ENCODE measurements around the gene TRMT2A.

GRCh38 chr22:20139391-20140106 lies 22.5 kb upstream of the TRMT2A start:
- TF ChIP-seq, protein P1, sequence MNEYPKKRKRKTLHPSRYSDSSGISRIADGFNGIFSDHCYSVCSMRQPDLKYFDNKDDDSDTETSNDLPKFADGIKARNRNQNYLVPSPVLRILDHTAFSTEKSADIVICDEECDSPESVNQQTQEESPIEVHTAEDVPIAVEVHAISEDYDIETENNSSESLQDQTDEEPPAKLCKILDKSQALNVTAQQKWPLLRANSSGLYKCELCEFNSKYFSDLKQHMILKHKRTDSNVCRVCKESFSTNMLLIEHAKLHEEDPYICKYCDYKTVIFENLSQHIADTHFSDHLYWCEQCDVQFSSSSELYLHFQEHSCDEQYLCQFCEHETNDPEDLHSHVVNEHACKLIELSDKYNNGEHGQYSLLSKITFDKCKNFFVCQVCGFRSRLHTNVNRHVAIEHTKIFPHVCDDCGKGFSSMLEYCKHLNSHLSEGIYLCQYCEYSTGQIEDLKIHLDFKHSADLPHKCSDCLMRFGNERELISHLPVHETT (tag by site-specific recombination; IDR thresholded peaks at IDR 0.05): no peak
- TF ChIP-seq ZNF341 (tag by site-specific recombination; IDR thresholded peaks at IDR 0.05; ENCODE audit: low read depth): no peak
- TF ChIP-seq, protein P2, sequence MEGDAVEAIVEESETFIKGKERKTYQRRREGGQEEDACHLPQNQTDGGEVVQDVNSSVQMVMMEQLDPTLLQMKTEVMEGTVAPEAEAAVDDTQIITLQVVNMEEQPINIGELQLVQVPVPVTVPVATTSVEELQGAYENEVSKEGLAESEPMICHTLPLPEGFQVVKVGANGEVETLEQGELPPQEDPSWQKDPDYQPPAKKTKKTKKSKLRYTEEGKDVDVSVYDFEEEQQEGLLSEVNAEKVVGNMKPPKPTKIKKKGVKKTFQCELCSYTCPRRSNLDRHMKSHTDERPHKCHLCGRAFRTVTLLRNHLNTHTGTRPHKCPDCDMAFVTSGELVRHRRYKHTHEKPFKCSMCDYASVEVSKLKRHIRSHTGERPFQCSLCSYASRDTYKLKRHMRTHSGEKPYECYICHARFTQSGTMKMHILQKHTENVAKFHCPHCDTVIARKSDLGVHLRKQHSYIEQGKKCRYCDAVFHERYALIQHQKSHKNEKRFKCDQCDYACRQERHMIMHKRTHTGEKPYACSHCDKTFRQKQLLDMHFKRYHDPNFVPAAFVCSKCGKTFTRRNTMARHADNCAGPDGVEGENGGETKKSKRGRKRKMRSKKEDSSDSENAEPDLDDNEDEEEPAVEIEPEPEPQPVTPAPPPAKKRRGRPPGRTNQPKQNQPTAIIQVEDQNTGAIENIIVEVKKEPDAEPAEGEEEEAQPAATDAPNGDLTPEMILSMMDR (tag by site-specific recombination; IDR thresholded peaks at IDR 0.05): no peak
- TF ChIP-seq ZNF335 (tag by site-specific recombination; conservative IDR thresholded peaks at IDR 0.05): no peak
- TF ChIP-seq HOXA7 (CRISPR knock-in tag; IDR thresholded peaks at IDR 0.05; ENCODE audit: borderline replicate concordance): no peak
- TF ChIP-seq ZFP3 (tag by site-specific recombination; IDR thresholded peaks at IDR 0.05; ENCODE audit: low read depth): no peak
- no peak for TF ChIP-seq ZBTB21 (tag by site-specific recombination; IDR thresholded peaks at IDR 0.05)
- TF ChIP-seq ZNF76 (tag by site-specific recombination; IDR thresholded peaks at IDR 0.05; ENCODE audit: borderline replicate concordance, low read depth): no peak
- TF ChIP-seq, protein P3, sequence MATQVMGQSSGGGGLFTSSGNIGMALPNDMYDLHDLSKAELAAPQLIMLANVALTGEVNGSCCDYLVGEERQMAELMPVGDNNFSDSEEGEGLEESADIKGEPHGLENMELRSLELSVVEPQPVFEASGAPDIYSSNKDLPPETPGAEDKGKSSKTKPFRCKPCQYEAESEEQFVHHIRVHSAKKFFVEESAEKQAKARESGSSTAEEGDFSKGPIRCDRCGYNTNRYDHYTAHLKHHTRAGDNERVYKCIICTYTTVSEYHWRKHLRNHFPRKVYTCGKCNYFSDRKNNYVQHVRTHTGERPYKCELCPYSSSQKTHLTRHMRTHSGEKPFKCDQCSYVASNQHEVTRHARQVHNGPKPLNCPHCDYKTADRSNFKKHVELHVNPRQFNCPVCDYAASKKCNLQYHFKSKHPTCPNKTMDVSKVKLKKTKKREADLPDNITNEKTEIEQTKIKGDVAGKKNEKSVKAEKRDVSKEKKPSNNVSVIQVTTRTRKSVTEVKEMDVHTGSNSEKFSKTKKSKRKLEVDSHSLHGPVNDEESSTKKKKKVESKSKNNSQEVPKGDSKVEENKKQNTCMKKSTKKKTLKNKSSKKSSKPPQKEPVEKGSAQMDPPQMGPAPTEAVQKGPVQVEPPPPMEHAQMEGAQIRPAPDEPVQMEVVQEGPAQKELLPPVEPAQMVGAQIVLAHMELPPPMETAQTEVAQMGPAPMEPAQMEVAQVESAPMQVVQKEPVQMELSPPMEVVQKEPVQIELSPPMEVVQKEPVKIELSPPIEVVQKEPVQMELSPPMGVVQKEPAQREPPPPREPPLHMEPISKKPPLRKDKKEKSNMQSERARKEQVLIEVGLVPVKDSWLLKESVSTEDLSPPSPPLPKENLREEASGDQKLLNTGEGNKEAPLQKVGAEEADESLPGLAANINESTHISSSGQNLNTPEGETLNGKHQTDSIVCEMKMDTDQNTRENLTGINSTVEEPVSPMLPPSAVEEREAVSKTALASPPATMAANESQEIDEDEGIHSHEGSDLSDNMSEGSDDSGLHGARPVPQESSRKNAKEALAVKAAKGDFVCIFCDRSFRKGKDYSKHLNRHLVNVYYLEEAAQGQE (tag by site-specific recombination; IDR thresholded peaks at IDR 0.05): no peak

All from HEK293 (cell line).